C4-2B (cell line): Measurements from ENCODE around the gene KCNT2.

Experiments used
- H3K27ac ChIP-seq: fragments of 450-650 bp; 2 replicates; pipeline ENCODE4 v1.5.1; 2017
- ZFX ChIP-seq: fragments of 450-650 bp; IDR thresholded peaks from 2 replicates; pipeline ENCODE4 v1.6.1; 2017
- TF ChIP-seq, protein P1 (sequence below): fragments of 450-650 bp; conservative IDR thresholded peaks from 2 replicates; pipeline ENCODE4 v1.5.1; 2017; ENCODE audit warnings: mild to moderate bottlenecking

The KCNT2 gene

DNA sequence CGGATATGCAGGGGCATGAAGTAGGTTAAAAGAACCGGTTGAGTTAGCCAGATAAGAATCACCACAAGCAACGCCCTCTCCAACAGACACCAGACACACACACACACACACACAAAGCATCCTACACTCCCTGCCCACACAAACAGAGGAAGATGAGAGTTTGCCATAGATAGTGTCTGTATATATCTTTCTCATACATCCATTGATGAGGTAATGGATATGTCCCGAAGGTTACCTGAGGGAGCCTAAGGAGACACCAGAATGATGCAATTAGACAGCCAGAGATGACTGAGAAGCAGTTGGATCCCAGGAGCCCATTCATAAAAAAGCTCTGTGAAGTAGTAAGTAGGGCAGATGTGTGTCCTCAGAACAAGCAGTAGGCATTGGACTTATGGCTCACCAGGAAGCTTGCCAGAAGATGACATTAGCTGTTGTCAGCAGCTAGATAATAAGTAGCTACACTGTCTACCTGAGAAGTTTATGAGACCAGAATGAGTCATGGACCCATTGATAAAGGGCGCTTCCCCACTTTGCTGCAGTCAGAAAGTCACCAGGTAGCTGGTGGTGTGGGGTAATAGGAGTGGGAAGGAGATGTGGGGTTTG, 247.0 kb downstream of the KCNT2 start:
- no peak overlapping the region for H3K27ac ChIP-seq
- TF ChIP-seq ZFX = no peak
- TF ChIP-seq, protein P1, sequence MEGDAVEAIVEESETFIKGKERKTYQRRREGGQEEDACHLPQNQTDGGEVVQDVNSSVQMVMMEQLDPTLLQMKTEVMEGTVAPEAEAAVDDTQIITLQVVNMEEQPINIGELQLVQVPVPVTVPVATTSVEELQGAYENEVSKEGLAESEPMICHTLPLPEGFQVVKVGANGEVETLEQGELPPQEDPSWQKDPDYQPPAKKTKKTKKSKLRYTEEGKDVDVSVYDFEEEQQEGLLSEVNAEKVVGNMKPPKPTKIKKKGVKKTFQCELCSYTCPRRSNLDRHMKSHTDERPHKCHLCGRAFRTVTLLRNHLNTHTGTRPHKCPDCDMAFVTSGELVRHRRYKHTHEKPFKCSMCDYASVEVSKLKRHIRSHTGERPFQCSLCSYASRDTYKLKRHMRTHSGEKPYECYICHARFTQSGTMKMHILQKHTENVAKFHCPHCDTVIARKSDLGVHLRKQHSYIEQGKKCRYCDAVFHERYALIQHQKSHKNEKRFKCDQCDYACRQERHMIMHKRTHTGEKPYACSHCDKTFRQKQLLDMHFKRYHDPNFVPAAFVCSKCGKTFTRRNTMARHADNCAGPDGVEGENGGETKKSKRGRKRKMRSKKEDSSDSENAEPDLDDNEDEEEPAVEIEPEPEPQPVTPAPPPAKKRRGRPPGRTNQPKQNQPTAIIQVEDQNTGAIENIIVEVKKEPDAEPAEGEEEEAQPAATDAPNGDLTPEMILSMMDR = no peak

DNA sequence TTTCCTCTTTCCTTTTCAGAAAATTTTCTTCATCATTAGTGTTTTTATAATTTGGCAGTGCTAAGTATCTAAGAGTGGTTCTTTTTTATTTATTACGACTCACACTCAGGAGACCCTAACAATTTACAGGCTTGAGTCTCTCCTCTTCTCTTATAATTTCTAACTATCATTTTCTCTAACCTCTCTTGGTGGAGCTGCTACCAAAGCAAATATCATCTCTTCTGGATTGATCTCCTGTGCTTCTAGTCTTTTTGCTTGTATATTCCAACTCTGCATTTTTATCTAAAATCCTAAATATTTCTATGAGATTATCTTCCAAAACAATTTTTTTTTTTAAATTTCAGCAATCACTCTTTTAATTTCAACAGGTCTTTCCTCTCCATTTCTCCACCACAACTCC, 250.3 kb downstream of the KCNT2 start:
- TF ChIP-seq, protein P1 = no peak
- no peak for TF ChIP-seq ZFX
- H3K27ac ChIP-seq = no peak overlapping the region

DNA sequence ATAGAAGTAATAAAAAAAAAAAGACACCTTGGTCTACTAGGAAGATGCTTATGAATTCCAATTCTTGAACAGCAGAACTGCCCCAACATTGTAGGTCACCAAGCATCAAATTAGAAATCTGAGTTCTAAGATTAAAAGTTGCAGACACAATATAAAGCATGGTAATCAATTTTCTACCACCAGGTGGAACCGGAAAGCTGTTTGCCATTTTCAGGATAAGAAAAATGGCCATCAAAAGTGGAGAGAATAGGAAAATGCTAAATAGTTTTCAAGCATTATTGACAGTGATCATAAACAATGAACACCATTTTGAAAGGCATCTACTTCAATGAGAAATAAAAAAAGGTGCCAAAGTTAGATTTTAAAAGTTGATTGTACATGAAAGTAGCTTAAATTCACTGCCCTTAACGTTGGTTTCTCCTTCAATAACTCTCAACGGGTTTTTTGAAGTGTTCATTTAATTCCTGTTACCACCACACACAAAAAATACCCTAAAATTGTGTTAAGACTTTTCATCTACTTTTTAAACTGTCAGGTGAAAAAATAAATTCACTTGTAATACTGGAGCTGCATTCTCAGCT, 252.9 kb downstream of the KCNT2 start:
- TF ChIP-seq ZFX = no peak
- TF ChIP-seq, protein P1 = peak; percentile 55

DNA sequence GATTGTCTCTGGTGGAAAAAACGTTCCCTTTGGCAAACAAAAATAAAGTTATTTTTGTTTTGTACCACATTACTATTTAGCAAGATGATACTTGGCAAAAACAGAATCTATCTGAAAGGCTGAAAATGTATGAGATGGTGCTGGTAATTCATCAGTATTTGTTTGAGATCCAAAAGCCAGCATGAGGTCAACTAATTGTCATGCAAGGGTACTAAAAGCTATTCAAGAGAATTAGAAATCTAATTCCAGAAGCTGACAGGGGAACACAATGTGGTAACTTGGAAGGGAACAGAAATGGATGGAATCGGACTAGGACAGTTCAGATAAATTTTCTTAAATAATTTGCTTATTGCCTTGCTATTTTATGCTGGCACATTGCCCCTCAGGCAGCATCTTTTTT, 263.8 kb downstream of the KCNT2 start:
- TF ChIP-seq, protein P1 = no peak
- no peak for TF ChIP-seq ZFX
- no peak overlapping the region for H3K27ac ChIP-seq

More for the DNA sequence above, 252.9 kb downstream of the KCNT2 start:
- H3K27ac ChIP-seq = no peak overlapping the region

DNA sequence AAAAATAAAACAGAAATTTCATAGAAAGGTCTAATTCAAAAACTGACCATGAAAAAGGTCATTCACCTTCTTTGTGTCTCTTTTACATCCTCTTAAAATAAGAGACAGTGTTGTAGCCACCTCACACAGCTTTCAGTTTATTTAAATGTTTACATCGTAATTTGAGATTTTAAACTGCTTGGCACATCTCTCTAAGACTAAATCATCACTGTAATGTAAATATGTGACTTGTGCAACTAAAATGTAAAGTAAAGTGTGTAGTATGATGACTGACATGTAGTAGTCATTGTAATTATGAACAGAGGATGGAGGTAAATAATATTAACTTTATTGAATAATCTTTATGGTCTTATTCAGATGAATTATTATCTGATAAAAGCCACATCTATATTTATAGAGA, 283.9 kb downstream of the KCNT2 start:
- TF ChIP-seq, protein P1 = no peak
- TF ChIP-seq ZFX = no peak

DNA sequence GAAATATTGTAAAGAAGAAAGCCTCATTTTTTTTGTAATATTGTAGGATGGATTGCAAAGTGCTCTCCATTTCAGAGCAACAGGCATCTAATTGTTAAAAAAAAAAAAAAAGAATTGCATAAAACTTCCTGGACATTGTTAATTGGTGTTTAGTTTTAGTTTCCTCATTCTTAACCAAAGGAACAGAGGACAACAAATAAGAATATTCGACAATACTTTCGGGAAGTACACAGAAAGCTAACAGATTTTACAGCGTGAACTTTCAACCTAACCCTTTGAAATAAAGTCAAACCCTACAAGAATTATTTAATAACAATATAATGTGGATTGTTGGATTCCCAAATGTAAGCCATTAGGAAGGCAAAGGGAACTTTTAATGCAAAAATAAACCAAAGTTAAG, 284.4 kb downstream of the KCNT2 start:
- H3K27ac ChIP-seq = no peak overlapping the region
- TF ChIP-seq, protein P1 = no peak
- no peak for TF ChIP-seq ZFX

More for the DNA sequence above, 283.9 kb downstream of the KCNT2 start:
- H3K27ac ChIP-seq = no peak overlapping the region

DNA sequence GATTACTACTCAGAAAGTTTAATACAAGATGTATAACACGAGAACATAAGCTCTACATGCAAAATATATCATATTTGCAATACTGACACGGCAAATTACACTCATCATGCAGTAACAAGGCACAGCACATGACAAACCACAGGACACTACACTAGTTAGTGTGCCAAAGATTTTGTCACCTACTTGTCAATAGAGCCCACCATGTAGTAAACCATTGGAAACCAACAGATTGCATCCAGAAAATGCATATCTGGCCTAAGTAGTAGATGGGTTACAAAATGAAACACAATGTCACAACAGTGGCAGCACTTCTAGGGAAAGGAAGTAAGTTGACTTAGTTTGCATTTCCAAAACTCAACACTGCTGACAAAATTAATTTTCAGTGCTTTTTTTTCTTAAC, 288.9 kb downstream of the KCNT2 start:
- H3K27ac ChIP-seq = no peak overlapping the region
- TF ChIP-seq, protein P1 = no peak
- TF ChIP-seq ZFX = no peak
